NCI-H748 (cell line): ENCODE measurements around the gene GCDH.

Experiments used
- DNase-seq: peaks from one replicate; lab custom pipeline; 2025; ENCODE audit not compliant: unreplicated experiment; lab: John Stamatoyannopoulos, UW

Gene GCDH

GRCh38 chr19:12938779-12939601 lies 48.0 kb downstream of the GCDH start:
- DNase-seq = peak; percentile 50

GRCh38 chr19:12939975-12940423 lies 49.0 kb downstream of the GCDH start:
- no peak for DNase-seq

GRCh38 chr19:12940897-12941296 lies 49.9 kb downstream of the GCDH start:
- DNase-seq = no peak

- DNase-seq = no peak
These were observed 52.6 kb downstream of the GCDH start for GRCh38 chr19:12943437-12944044.

- no peak for DNase-seq
These were observed 53.2 kb downstream of the GCDH start for GRCh38 chr19:12944104-12944674.

GRCh38 chr19:12945479-12946091 lies 54.6 kb downstream of the GCDH start, which contains the start of gene RAD23A:
Gene RAD23A (plus strand): TSS chr19:12945862. CDS start chr19:12945949, 87 bp downstream.
- peak; percentile 96 for DNase-seq

- peak; percentile 62 for DNase-seq
These were observed 55.2 kb downstream of the GCDH start for GRCh38 chr19:12946092-12946721.

- DNase-seq = no peak
These were observed 56.0 kb downstream of the GCDH start for GRCh38 chr19:12946731-12947496.

GRCh38 chr19:12947702-12948611 lies 57.0 kb downstream of the GCDH start:
- DNase-seq = no peak

- no peak for DNase-seq
These were observed 57.8 kb downstream of the GCDH start for GRCh38 chr19:12948612-12949362.
